Fibroblast of the conjunctiva (primary cell): ENCODE measurements around the gene PDK3.

Source experiments
- DNase-seq: peaks from one replicate; pipeline ENCODE4 v3.0.0-alpha.2; 2010; ENCODE audit warnings: low read depth

PDK3 gene

GRCh38 chrX:24553011-24553410 is 87.9 kb downstream of the PDK3 start:
- DNase-seq: peak; percentile 10

DNA sequence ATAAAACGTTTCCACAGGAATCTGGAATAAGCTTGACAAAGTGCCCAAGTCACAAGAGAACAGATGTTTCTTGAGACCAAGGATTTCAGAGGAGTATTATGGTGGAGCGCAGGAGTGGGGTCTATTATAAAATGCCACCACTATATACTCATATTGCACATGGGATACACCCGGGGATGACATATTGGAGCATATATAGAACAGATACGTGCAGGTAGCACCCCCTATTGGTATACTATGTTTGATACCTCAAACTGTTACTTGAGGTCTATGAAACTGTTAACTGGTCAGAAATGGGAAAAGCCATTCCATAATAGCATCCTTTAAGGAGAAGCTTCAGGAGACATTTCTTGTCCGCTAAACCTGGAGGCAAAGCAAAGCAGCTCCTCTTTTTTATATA is 96.0 kb downstream of the PDK3 start:
- DNase-seq: no peak

GRCh38 chrX:24563291-24564010 is 98.4 kb downstream of the PDK3 start:
- DNase-seq: no peak

GRCh38 chrX:24566240-24566639 is 101.2 kb downstream of the PDK3 start:
- DNase-seq: peak; percentile 62

- DNase-seq: no peak
Observed at GRCh38 chrX:24567169-24567568, 102.1 kb downstream of the PDK3 start.

DNA sequence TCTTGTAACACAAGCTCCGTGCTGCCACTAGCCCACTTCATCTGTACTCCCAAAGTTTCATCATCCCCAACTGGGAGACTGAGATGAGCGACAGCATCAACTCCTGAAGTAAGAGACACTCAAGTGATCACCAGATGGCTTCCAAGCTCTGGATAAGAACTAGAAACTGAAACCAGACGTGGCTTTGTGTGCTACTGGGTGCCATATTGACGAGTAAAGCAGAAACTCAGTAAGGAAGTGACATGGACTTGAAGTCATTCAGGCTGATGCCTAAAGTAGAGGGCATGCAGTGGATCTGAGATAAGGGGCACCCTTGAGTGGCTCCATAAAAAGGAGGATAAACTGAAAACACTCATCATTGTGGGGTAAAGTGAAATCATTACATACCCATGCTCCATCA is 109.7 kb downstream of the PDK3 start:
- no peak for DNase-seq

DNA sequence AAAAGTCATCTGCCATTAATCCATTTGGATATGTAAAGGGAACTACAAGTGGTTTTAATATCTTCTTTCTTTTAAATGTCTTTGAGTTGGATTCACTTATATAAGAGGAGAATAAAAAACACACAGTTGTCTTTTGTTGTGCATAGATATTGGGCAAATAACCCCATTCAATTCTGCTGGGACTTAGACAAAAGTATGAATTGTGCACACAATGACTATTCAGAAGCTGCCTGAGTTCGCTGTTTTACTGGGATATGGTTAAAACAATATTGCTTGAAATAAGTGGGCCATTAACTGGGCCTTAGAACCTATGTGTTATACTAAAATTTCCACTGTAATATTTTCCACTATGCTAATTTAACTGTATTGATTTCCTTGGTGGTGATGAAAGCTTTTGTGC is 110.4 kb downstream of the PDK3 start:
- no peak for DNase-seq

GRCh38 chrX:24577091-24577490 is 112.0 kb downstream of the PDK3 start:
- no peak for DNase-seq
